Endothelial cell of umbilical vein (primary cell): ENCODE measurements around the gene RAC2. TPM values are rescaled to one million over a fixed set of nuclear protein-coding genes. Genes with fewer than 3 reads are reported as not detected.

Experiments used
- BruUV-seq: library from RNA; stranded (reverse); fragments of 400-500 nt; replicated peaks from 2 replicates; lab custom pipeline; 2021; lab: Mats Ljungman, UMichigan
- CTCF ChIA-PET: fragments of 300-600, 350-600 bp; sonication (Branson Sonifier 250); formaldehyde crosslinking; loops from one replicate; lab custom pipeline; 2021; ENCODE audit warnings: antibody characterized with exemption, inconsistent platforms; lab: Charles Lee
- POLR2A ChIA-PET: fragments of 300-600, 350-600 bp; sonication (Branson Sonifier 250); formaldehyde crosslinking; loops from one replicate; lab custom pipeline; 2021; ENCODE audit warnings: antibody characterized with exemption, inconsistent platforms; lab: Charles Lee
- DNase-seq: peaks from one replicate; pipeline ENCODE4 v3.0.0-alpha.2; 2011; ENCODE audit warnings: low read depth, low spot score
- FAIRE-seq: peaks from 2 replicates; lab custom pipeline; 2011; peaks lifted over from hg19 to GRCh38; lab: Jason Lieb, UNC
- H2AFZ ChIP-seq: 2 replicates; pipeline ENCODE4 v1.6.0; 2012; ENCODE audit warnings: low read depth, low read length, control low read depth, inconsistent platforms
- H3K27ac ChIP-seq: 2 replicates; pipeline ENCODE4 v1.5.1; 2011; ENCODE audit warnings: low read depth, mild to moderate bottlenecking, control low read depth, low read length, moderate library complexity; ENCODE audit not compliant: insufficient read depth
- H3K27me3 ChIP-seq, 2 experiments: 2 replicates each; pipeline versions ENCODE4 v1.6.0 to v1.6.1; 2011; ENCODE audit warnings: low read length in 2 of 2, mixed read lengths in 1 of 2; ENCODE audit not compliant: control insufficient read depth in 2 of 2, insufficient read depth in 2 of 2
- H3K36me3 ChIP-seq, 2 experiments: 2 replicates in 1 of 2; 3 replicates in 1 of 2; pipeline ENCODE4 v1.5.1; 2011; ENCODE audit warnings: low read length in 2 of 2, mild to moderate bottlenecking in 1 of 2, moderate library complexity in 1 of 2; ENCODE audit not compliant: control insufficient read depth in 2 of 2, insufficient read depth in 2 of 2; ENCODE audit errors: extremely low read depth in 1 of 2
- H3K4me1 ChIP-seq: 3 replicates; pipeline ENCODE4 v1.5.1; 2011; ENCODE audit warnings: mild to moderate bottlenecking, low read length; ENCODE audit not compliant: control insufficient read depth, insufficient read depth; ENCODE audit errors: extremely low read depth
- H3K4me2 ChIP-seq: 2 replicates; pipeline ENCODE4 v1.6.1; 2011; ENCODE audit warnings: low read length, control low read depth, mixed read lengths; ENCODE audit not compliant: insufficient read depth
- H3K4me3 ChIP-seq, 3 experiments: fragments of 200-600 bp in 1 of 3; sonication (generic), shearing (Covaris generic) in 1 of 3; replicated peaks in 1 of 3; 2 replicates each; pipeline ENCODE4 v1.5.1; 2011 to 2016; ENCODE audit warnings: control low read depth in 3 of 3, low read length in 3 of 3, mild to moderate bottlenecking in 2 of 3, inconsistent platforms in 1 of 3, low read depth in 1 of 3, moderate library complexity in 1 of 3; ENCODE audit not compliant: insufficient read depth in 1 of 3
- H3K79me2 ChIP-seq: 2 replicates; pipeline ENCODE4 v1.6.0; 2012; ENCODE audit warnings: low read length, inconsistent platforms; ENCODE audit not compliant: control insufficient read depth, insufficient read depth
- H3K9ac ChIP-seq: replicated peaks from 2 replicates; pipeline ENCODE3; 2011; ENCODE audit warnings: low read length, control low read depth; ENCODE audit not compliant: insufficient read depth; ENCODE audit errors: extremely low read depth
- H3K9me1 ChIP-seq: replicated peaks from 3 replicates; pipeline ENCODE4 v1.6.0; 2011; ENCODE audit warnings: mild to moderate bottlenecking, low read length; ENCODE audit not compliant: control insufficient read depth, insufficient read depth; ENCODE audit errors: extremely low read depth
- H3K9me3 ChIP-seq: replicated peaks from 2 replicates; pipeline ENCODE4 v1.5.1; 2012; ENCODE audit warnings: low read length, inconsistent platforms; ENCODE audit not compliant: control insufficient read depth, insufficient read depth
- H4K20me1 ChIP-seq: replicated peaks from 2 replicates; pipeline ENCODE3; 2011; ENCODE audit warnings: mild to moderate bottlenecking, low read length; ENCODE audit not compliant: control insufficient read depth, insufficient read depth; ENCODE audit errors: extremely low read depth
- EZH2 ChIP-seq: IDR thresholded peaks from 2 replicates; pipeline ENCODE4 v1.6.1; 2012; ENCODE audit warnings: borderline replicate concordance, low read depth, mild to moderate bottlenecking, moderate library complexity, low read length, inconsistent platforms; ENCODE audit not compliant: severe bottlenecking
- FOS ChIP-seq: IDR thresholded peaks from 2 replicates; pipeline ENCODE4 v1.6.1; 2011; ENCODE audit warnings: mild to moderate bottlenecking, low read length, moderate library complexity, borderline replicate concordance; ENCODE audit not compliant: insufficient read depth
- GATA2 ChIP-seq: IDR thresholded peaks from 2 replicates; pipeline ENCODE4 v1.7.0; 2011; ENCODE audit warnings: low read depth, mild to moderate bottlenecking, moderate library complexity, mixed read lengths, low read length; ENCODE audit not compliant: insufficient read length, insufficient read depth
- JUN ChIP-seq: IDR thresholded peaks from 2 replicates; pipeline ENCODE4 v1.6.1; 2011; ENCODE audit warnings: borderline replicate concordance, low read depth; ENCODE audit not compliant: insufficient read length, insufficient read depth
- MYC ChIP-seq: IDR thresholded peaks from one replicate; pipeline ENCODE4 v1.6.1; 2011; ENCODE audit warnings: mild to moderate bottlenecking, low read depth, low read length
- POLR2A ChIP-seq: IDR thresholded peaks from 2 replicates; pipeline ENCODE4 v1.6.1; 2012; ENCODE audit warnings: low read depth, mild to moderate bottlenecking, control low read depth, low read length
- POLR2AphosphoS5 ChIP-seq: IDR thresholded peaks from 2 replicates; pipeline ENCODE4 v1.6.1; 2012; ENCODE audit warnings: low read depth, mild to moderate bottlenecking, control low read depth, low read length, moderate library complexity; ENCODE audit not compliant: insufficient read depth
- dilution Hi-C: fragments of 300-500 bp; cut with MboI; formaldehyde crosslinking; loops from one replicate; pipeline ENCODE4 v1.15.0; 2019; ENCODE audit warnings: low sequenced_read_pairs; ENCODE audit not compliant: extremely low pct_ligation_motif_present
- intact Hi-C: fragments of 100-400 bp; cut with micrococcal nuclease; formaldehyde crosslinking; loops from one replicate; pipeline ENCODE4 v1.10.0; 2022
- polyA plus RNA-seq, 4 experiments: library from polyadenylated mRNA; depleted of rRNA in 3 of 4; stranded (reverse) in 3 of 4; unstranded in 1 of 4; fragments of >200 nt; gene quantifications; 2 replicates each; pipeline versions ENCODE4 v1.2.1 to v1.2.3, GENCODE V29; 2011 to 2012; ENCODE audit warnings: missing spikeins in 1 of 4
- total RNA-seq: library from RNA; stranded (reverse); gene quantifications from 2 replicates; pipeline ENCODE4 v1.2.3, GENCODE V29; 2021
- TF ChIP-seq, protein P1 (sequence below): IDR thresholded peaks from 2 replicates; pipeline ENCODE4 v1.6.1; 2011; ENCODE audit not compliant: insufficient read depth, insufficient read length
- TF ChIP-seq, protein P2 (sequence below), 2 donors: IDR thresholded peaks; 1 replicate in 1 of 2; 2 replicates in 1 of 2; pipeline ENCODE4 v1.5.1; 2011; ENCODE audit warnings: low read length in 2 of 2, mild to moderate bottlenecking in 2 of 2, moderate library complexity in 2 of 2, control low read depth in 1 of 2, inconsistent platforms in 1 of 2, low read depth in 1 of 2; ENCODE audit not compliant: insufficient read depth in 1 of 2; ENCODE audit errors: extremely low read depth in 1 of 2

Gene RAC2
- total and polyA plus RNA-seq, 2 donors (not counting 3 experiments of a cell fraction or from before 2014, with no cell fraction given): 122 to 181 TPM

DNA sequence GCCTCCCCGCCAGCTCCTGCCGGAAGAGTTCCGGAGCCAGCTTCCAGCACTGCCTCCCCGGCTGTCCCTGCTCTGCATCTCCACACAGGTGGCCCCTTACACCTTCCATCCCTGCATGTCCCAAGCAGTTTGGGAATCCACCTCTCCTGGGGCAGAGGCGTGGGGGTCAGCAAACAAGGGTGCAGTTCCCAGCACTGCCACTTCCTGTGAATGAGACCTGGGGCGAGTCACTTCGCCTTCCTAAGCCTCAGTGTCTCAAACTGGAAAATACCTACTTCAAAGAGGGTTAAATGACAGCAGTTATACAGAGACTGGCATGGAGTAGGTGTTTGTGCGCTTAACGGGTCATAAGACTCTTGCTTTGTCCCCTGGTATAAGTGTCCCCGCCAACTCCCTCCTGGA lies 43.5 kb upstream of the RAC2 start:
- H3K27me3 ChIP-seq: peaks cover 2 to 4% of the 10 kb centered on the region in 2 experiments
- intact Hi-C loops: no loop called here
- no peaks in the 10 kb centered on the region for H3K79me2 ChIP-seq
- TF ChIP-seq, protein P1, sequence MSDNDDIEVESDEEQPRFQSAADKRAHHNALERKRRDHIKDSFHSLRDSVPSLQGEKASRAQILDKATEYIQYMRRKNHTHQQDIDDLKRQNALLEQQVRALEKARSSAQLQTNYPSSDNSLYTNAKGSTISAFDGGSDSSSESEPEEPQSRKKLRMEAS: no peak
- no peak for TF ChIP-seq JUN
- no peak for TF ChIP-seq POLR2AphosphoS5
- no peak for TF ChIP-seq POLR2A
- TF ChIP-seq EZH2: no peak
- TF ChIP-seq MYC: no peak
- TF ChIP-seq FOS: no peak
- no peak for TF ChIP-seq GATA2
- TF ChIP-seq, protein P2, sequence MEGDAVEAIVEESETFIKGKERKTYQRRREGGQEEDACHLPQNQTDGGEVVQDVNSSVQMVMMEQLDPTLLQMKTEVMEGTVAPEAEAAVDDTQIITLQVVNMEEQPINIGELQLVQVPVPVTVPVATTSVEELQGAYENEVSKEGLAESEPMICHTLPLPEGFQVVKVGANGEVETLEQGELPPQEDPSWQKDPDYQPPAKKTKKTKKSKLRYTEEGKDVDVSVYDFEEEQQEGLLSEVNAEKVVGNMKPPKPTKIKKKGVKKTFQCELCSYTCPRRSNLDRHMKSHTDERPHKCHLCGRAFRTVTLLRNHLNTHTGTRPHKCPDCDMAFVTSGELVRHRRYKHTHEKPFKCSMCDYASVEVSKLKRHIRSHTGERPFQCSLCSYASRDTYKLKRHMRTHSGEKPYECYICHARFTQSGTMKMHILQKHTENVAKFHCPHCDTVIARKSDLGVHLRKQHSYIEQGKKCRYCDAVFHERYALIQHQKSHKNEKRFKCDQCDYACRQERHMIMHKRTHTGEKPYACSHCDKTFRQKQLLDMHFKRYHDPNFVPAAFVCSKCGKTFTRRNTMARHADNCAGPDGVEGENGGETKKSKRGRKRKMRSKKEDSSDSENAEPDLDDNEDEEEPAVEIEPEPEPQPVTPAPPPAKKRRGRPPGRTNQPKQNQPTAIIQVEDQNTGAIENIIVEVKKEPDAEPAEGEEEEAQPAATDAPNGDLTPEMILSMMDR (IDR thresholded peaks at IDR 0.05; ENCODE audit: extremely low read depth in 1 of 2, insufficient read depth in 1 of 2, low read depth in 1 of 2, low read length in 2 of 2): no peak
- H3K9ac ChIP-seq: no peak overlapping the region
- DNase-seq (no peak), FAIRE-seq (no peak)
- H3K36me3 ChIP-seq: no peaks in the 10 kb centered on the region
- BruUV-seq: no TSS peak
- no peak overlapping the region for H2AFZ ChIP-seq
- no peak overlapping the region for H3K4me2 ChIP-seq
- no peaks in the 10 kb centered on the region for H4K20me1 ChIP-seq
- dilution Hi-C loops: no loop called here
- ChIA-PET POLR2A (no interaction called here), CTCF (interaction anchor here (1.9 kb wide), 1 partner anchor 20 kb away, joined by 4 read pairs; no protein-coding TSS in a partner anchor)
- peaks cover 3% of the 10 kb centered on the region for H3K4me1 ChIP-seq
- no peak overlapping the region for H3K4me3 ChIP-seq
- no peaks in the 10 kb centered on the region for H3K9me3 ChIP-seq
- H3K27ac ChIP-seq: no peak overlapping the region
- no peaks in the 10 kb centered on the region for H3K9me1 ChIP-seq
